Activated naive CD4-positive, alpha-beta T cell treated with anti-CD3 and anti-CD28 coated beads for 36 hours (primary cell): ENCODE results near the gene PSD. TPM values are rescaled to one million over a fixed set of nuclear protein-coding genes. Genes with fewer than 3 reads are reported as not detected.
A peak's percentile ranks its signal among the peaks of the same experiment; 100 is the strongest.

Source experiments
- CTCF ChIA-PET: fragments of 350-600 bp; sonication (Branson Sonifier 250); formaldehyde crosslinking; loops from one replicate; lab custom pipeline; 2021; ENCODE audit warnings: antibody characterized with exemption; lab: Charles Lee
- DNase-seq: peaks from one replicate; pipeline ENCODE4 v3.0.0-alpha.2; 2020
- H3K27ac Mint-ChIP-seq: one replicate; pipeline ENCODE4 v1.8.0; 2021; ENCODE audit warnings: mild to moderate bottlenecking, mixed read lengths
- H3K27me3 Mint-ChIP-seq: one replicate; pipeline ENCODE4 v1.8.0; 2021; ENCODE audit warnings: low read depth, mixed read lengths
- H3K36me3 Mint-ChIP-seq: one replicate; pipeline ENCODE4 v1.8.0; 2021; ENCODE audit warnings: low read depth, mixed read lengths
- H3K4me1 Mint-ChIP-seq: one replicate; pipeline ENCODE4 v1.8.0; 2021; ENCODE audit warnings: low read depth, mixed read lengths
- H3K4me3 Mint-ChIP-seq: one replicate; pipeline ENCODE4 v1.8.0; 2021; ENCODE audit warnings: mild to moderate bottlenecking, moderate library complexity, mixed read lengths
- H3K9me3 Mint-ChIP-seq: one replicate; pipeline ENCODE4 v1.8.0; 2021; ENCODE audit warnings: mixed read lengths
- intact Hi-C: fragments of 100-400 bp; cut with micrococcal nuclease; formaldehyde crosslinking; loops from one replicate; pipeline ENCODE4 v1.15.1; 2023
- microRNA-seq: library from miRNA; unstranded; fragments of <30 nt; microRNA quantifications from one replicate; pipeline ENCODE4 v1.2.0, GENCODE V29; 2022; ENCODE audit warnings: borderline microRNAs expressed, borderline replicate concordance
- total RNA-seq, 2 experiments: library from RNA; stranded (reverse); gene quantifications; one replicate each; pipeline ENCODE4 v1.2.3, GENCODE V29; 2021

The PSD gene
- total RNA-seq, 2 experiments from 2014 or later, result 6.2 to 7.2 TPM

DNA sequence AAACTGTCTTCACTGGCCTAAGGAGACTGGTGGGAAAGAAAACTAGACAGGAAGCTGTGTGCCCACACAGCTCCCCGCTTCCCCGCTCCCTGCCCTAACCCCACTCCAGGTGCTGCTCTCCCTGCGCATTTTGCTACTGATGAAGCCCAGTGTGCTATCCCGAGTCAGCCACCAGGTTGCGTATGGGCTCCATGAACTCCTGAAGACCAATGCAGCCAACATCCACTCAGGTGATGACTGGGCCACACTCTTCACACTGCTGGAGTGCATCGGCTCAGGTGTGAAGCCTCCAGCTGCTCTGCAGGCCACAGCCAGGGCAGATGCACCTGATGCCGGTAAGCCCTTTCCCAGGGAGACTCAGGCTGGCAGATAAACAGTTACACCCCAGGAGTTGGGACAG is 43.3 kb downstream of the PSD start:
- H3K36me3 Mint-ChIP-seq, result peaks cover 35% of the 10 kb centered on the region
- no peaks in the 10 kb centered on the region for H3K9me3 Mint-ChIP-seq
- no peaks in the 10 kb centered on the region for H3K27me3 Mint-ChIP-seq
- no peak overlapping the region for H3K27ac Mint-ChIP-seq
- CTCF ChIA-PET, result interaction anchor here (0.6 to 7.6 kb wide), 3 partner anchors 18 to 302 kb away, joined by 3 to 51 read pairs (median 3); no protein-coding TSS in a partner anchor
- H3K4me1 Mint-ChIP-seq, result no peaks in the 10 kb centered on the region
- no peak for DNase-seq
- H3K4me3 Mint-ChIP-seq, result no peak overlapping the region
- intact Hi-C loops, result no loop called here

DNA sequence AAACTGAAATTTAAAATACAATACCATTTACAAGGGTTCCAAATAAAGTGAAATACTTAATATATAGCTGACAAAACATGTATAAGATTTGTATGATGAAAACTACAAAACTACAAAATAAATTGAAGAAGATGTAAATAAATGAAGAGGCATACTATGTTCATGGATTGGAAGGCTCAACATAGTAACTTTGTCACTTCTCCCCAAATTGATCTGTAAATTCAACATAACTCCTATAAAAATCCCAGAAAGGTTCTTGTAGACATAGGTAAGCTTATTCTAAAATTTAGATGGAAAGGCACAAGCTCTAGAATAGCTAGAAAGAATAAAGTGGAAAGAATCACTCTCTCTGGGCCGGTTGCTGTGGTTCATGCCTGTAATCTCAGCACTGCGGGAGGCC is 47.3 kb downstream of the PSD start:
- no peak for DNase-seq

DNA sequence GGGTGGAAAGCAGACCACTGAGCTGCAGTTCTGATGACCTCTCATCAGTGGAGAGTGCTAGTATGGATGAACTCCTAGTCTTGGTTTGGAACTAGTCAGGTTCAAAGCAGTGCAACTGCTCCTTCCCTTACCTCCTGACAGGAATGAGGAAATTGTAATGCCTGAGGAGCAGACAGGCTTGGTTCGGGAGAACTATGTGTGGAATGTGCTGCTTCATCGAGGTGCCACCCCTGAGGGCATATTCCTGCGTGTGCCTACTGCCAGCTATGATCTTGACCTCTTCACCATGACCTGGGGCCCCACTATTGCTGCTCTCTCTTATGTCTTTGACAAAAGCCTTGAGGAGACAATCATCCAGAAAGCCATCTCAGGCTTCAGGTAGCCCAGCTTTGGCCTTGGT is 50.5 kb downstream of the PSD start:
- H3K27ac Mint-ChIP-seq, result no peak overlapping the region
- intact Hi-C loops, result no loop called here
- H3K36me3 Mint-ChIP-seq, result peaks cover 46% of the 10 kb centered on the region
- H3K27me3 Mint-ChIP-seq, result no peaks in the 10 kb centered on the region
- H3K9me3 Mint-ChIP-seq, result no peaks in the 10 kb centered on the region
- H3K4me1 Mint-ChIP-seq, result no peaks in the 10 kb centered on the region
- H3K4me3 Mint-ChIP-seq, result no peak overlapping the region
- CTCF ChIA-PET, result interaction anchor here (0.6 to 7.6 kb wide), 4 partner anchors 14 to 137 kb away, joined by 3 to 51 read pairs (median 6); no protein-coding TSS in a partner anchor
- DNase-seq, result no peak

More for the DNA sequence above, 47.3 kb downstream of the PSD start:
- Mint-ChIP-seq H3K4me1 (no peaks in the 10 kb centered on the region), H3K27ac (no peak overlapping the region), H3K4me3 (no peak overlapping the region), H3K27me3 (no peaks in the 10 kb centered on the region), H3K36me3 (peaks cover 41% of the 10 kb centered on the region), H3K9me3 (no peaks in the 10 kb centered on the region)
- CTCF ChIA-PET, result interaction anchor here (0.9 to 7.6 kb wide), 5 partner anchors 13 to 142 kb away, joined by 3 to 51 read pairs (median 4); no protein-coding TSS in a partner anchor
- intact Hi-C loops, result no loop called here

DNA sequence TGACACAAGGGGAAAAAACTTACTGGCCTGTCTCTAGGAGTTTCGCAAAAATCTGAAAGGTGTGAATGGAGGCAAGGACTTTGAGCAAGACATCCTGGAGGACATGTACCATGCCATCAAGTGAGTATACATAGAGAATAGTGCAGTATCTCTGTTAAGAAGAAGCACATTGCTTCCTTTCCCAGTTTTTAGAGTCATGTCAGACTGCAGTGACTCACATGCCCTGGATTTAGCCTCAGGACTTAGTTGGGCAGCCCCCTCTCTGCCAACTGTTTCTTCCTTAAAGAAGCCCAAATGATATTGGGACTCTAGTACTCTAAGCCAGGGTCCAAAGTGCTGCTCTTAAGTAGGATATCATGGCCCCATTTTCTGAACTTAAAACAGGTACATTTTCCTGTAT is 51.1 kb downstream of the PSD start:
- Mint-ChIP-seq H3K4me1 (no peaks in the 10 kb centered on the region), H3K4me3 (no peak overlapping the region), H3K27me3 (no peaks in the 10 kb centered on the region), H3K36me3 (peaks cover 49% of the 10 kb centered on the region), H3K27ac (no peak overlapping the region), H3K9me3 (no peaks in the 10 kb centered on the region)
- CTCF ChIA-PET, result no interaction called here
- intact Hi-C loops, result no loop called here
- DNase-seq, result no peak

DNA sequence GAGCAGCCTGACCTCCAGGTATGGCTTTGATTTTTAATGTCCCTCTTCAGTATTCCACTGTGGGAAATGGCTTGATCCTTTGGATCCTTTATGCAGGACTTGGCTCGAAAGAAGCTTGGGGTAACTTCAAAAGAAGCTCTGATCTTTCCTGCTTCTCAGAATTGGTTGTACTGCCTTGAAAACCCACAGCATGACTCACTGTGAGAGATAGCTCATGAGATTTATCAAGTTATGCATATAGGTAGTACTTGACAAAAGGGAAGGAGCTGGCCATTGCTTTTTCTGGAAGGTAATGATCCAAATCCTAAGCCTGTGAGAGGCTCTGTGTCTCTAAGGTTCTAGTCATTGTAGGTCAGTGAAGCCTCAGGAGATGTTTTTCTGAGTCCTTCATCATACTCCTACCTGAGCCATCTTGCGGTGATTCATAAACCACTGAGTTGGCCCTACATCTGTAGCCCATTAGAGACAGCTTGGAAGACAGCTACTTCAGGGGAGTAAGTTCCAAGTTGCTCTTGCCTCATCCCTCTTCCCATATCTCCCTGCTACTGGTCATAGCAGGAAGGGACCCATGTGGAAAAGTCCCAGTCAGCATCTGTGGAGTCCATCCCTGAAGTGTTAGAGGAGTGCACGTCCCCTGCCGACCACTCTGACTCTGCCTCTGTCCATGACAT is 59.7 kb downstream of the PSD start:
- peak overlapping the region; percentile 5 for H3K27ac Mint-ChIP-seq

DNA sequence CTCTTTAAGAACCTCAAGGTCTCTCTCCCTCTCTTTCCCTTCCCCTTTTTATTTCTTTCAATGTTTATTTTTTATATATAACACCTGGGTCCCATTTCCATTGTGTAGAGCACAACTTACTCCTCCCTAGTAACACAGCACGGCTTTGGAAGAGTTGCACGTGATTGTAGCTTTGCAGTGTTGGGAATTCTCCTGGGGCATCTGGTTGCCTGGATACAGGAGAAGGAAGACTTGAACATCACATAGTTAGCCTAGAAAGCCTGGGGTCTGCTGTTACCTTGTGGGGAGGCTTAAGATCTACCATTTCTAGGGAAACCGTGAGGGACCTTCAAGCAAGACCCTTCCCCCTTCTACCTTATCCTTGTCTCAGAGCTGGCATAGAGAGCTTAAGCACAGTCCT is 64.1 kb downstream of the PSD start:
- Mint-ChIP-seq H3K36me3 (peaks cover 20% of the 10 kb centered on the region), H3K4me3 (no peak overlapping the region), H3K9me3 (no peaks in the 10 kb centered on the region), H3K27me3 (no peaks in the 10 kb centered on the region), H3K27ac (no peak overlapping the region), H3K4me1 (peaks cover 6% of the 10 kb centered on the region)
- no peak for DNase-seq
- CTCF ChIA-PET, result interaction anchor here (0.5 to 17.1 kb wide), 10 partner anchors 10 to 466 kb away, joined by 3 to 685 read pairs (median 12); partner anchors contain the start of genes ELOVL3, GBF1 and PITX3
- intact Hi-C loops, result no loop called here

More for the DNA sequence above, 59.7 kb downstream of the PSD start:
- Mint-ChIP-seq H3K27me3 (no peaks in the 10 kb centered on the region), H3K9me3 (no peaks in the 10 kb centered on the region), H3K4me1 (peaks cover 6% of the 10 kb centered on the region), H3K4me3 (no peak overlapping the region), H3K36me3 (peaks cover 34% of the 10 kb centered on the region)
- CTCF ChIA-PET, result interaction anchor here (0.5 to 17.1 kb wide), 6 partner anchors 7 to 334 kb away, joined by 3 to 685 read pairs (median 4); partner anchors contain the start of genes ELOVL3 and PITX3
- intact Hi-C loops, result no loop called here
- DNase-seq, result no peak

Small RNAs within 50 kb of the gene (microRNA-seq; reads per million reads assigned to microRNA genes)
- gene MIR146B, result 16,324 reads per million, percentile 97 among the genes with 10 or more reads in this experiment

Other genes with a start within 250 kb of the PSD start
- gene ELOVL3, start 192.5 kb downstream of the PSD start, total RNA-seq, result not detected
- under 1 TPM in 1 of 2 experiments, not detected in 1; 0.14 TPM for gene PITX3, start 177.3 kb downstream of the PSD start, total RNA-seq
- 10 to 100 TPM; 32.1 to 34.5 TPM for gene GBF1, start 173.3 kb downstream of the PSD start, total RNA-seq
- 100 to 1,000 TPM; 328 to 345 TPM for gene NFKB2, start 23.1 kb downstream of the PSD start, total RNA-seq
- 10 to 100 TPM in 1 of 2 experiments, 1 to 10 TPM in 1; 9.9 to 10.8 TPM for gene FBXL15, start 2.1 kb upstream of the PSD start, total RNA-seq
- gene CUEDC2, start 13.8 kb upstream of the PSD start, total RNA-seq, result 10 to 100 TPM; 63.3 to 64.4 TPM
- gene C10orf95, start 32.8 kb upstream of the PSD start, total RNA-seq, result under 1 TPM; 0.14 to 0.15 TPM
- 10 to 100 TPM; 59.6 to 60.8 TPM for gene ACTR1A, start 83.9 kb upstream of the PSD start, total RNA-seq
- 1 to 10 TPM; 6.6 to 7.1 TPM for gene SUFU, start 85.2 kb upstream of the PSD start, total RNA-seq
- gene TRIM8, start 225.7 kb upstream of the PSD start, total RNA-seq, result 10 to 100 TPM; 18.8 to 20.0 TPM